HepG2 (cell line): ENCODE data around the gene HLF. TPM values are rescaled to one million over a fixed set of nuclear protein-coding genes. Genes with fewer than 3 reads are reported as not detected.

Source experiments
- ARID5B ChIP-seq: IDR thresholded peaks from 2 replicates; pipeline ENCODE4 v1.4.0; 2020; ENCODE audit warnings: mild to moderate bottlenecking, missing genetic modification reagents
- ASH2L ChIP-seq: fragments of 300-600, 200-600 bp; sonication (generic); IDR thresholded peaks from 2 replicates; pipeline ENCODE4 v1.7.0; 2017; ENCODE audit warnings: low read depth, mild to moderate bottlenecking, moderate library complexity, mixed read lengths, low read length; ENCODE audit not compliant: insufficient read length
- ELF3 ChIP-seq: IDR thresholded peaks from 2 replicates; pipeline ENCODE4 v1.6.1; 2016; ENCODE audit warnings: missing genetic modification reagents, missing compliant biosample characterization
- KAT7 ChIP-seq: IDR thresholded peaks from 2 replicates; pipeline ENCODE4 v1.6.1; 2018; ENCODE audit warnings: borderline replicate concordance, missing compliant biosample characterization
- KAT8 ChIP-seq: IDR thresholded peaks from 2 replicates; pipeline ENCODE4 v1.6.1; 2016; ENCODE audit warnings: missing genetic modification reagents, missing compliant biosample characterization
- RAD21 ChIP-seq: fragments of 450-650 bp; formaldehyde crosslinking; IDR thresholded peaks from 2 replicates; pipeline ENCODE4 v1.5.0; 2020; ENCODE audit warnings: mild to moderate bottlenecking
- RARA ChIP-seq: IDR thresholded peaks from 2 replicates; pipeline ENCODE4 v1.6.1; 2016; ENCODE audit warnings: missing genetic modification reagents, missing compliant biosample characterization
- SOX6 ChIP-seq, 2 experiments: fragments of 450-650 bp in 1 of 2; sonication (generic) in 1 of 2; formaldehyde crosslinking in 1 of 2; IDR thresholded peaks; 2 replicates each; pipeline versions ENCODE4 v1.4.0 to v1.6.1; 2017 to 2020; ENCODE audit warnings: antibody characterized with exemption in 1 of 2, mild to moderate bottlenecking in 1 of 2, missing genetic modification reagents in 1 of 2
- STAG1 ChIP-seq: sonication (generic); formaldehyde crosslinking; IDR thresholded peaks from 2 replicates; pipeline ENCODE4 v1.4.0; 2020; ENCODE audit warnings: missing genetic modification reagents
- ZFP41 ChIP-seq: sonication (generic); formaldehyde crosslinking; IDR thresholded peaks from 2 replicates; pipeline ENCODE4 v1.4.0; 2020; ENCODE audit warnings: mild to moderate bottlenecking, missing genetic modification reagents, borderline replicate concordance
- ZNF205 ChIP-seq: IDR thresholded peaks from 2 replicates; pipeline ENCODE4 v1.6.1; 2018; ENCODE audit warnings: missing biosample characterization, missing genetic modification reagents
- ZNF230 ChIP-seq: sonication (generic); formaldehyde crosslinking; IDR thresholded peaks from 2 replicates; pipeline ENCODE4 v1.4.0; 2020; ENCODE audit warnings: mild to moderate bottlenecking, missing genetic modification reagents
- ZNF260 ChIP-seq: sonication (generic); formaldehyde crosslinking; IDR thresholded peaks from 2 replicates; pipeline ENCODE4 v1.4.0; 2020; ENCODE audit warnings: missing genetic modification reagents, low read depth, mild to moderate bottlenecking, borderline replicate concordance
- ZNF580 ChIP-seq: IDR thresholded peaks from 2 replicates; pipeline ENCODE4 v1.6.1; 2016; ENCODE audit warnings: low read depth, borderline replicate concordance
- ZNF614 ChIP-seq: IDR thresholded peaks from 2 replicates; pipeline ENCODE4 v1.6.1; 2018; ENCODE audit warnings: missing biosample characterization, missing genetic modification reagents, inconsistent platforms, borderline replicate concordance
- polyA plus RNA-seq, 8 experiments: library from polyadenylated mRNA; depleted of rRNA in 3 of 8; stranded (reverse) in 7 of 8; unstranded in 1 of 8; fragments of >200 nt; fragmentation: Illumina TruSeq in 4 of 8; extraction: Trizol in 4 of 8; gene quantifications; 2 replicates each; pipeline versions ENCODE4 v1.2.1 to v1.2.3, GENCODE V29; 2011 to 2016; ENCODE audit warnings: low read depth in 4 of 8, missing spikeins in 1 of 8, mixed read lengths in 1 of 8; ENCODE audit not compliant: insufficient read depth in 1 of 8
- total RNA-seq, 5 experiments: library from RNA; depleted of rRNA; stranded (reverse); fragments of >200 nt; fragmentation: Illumina TruSeq; extraction: Trizol; gene quantifications; 2 replicates each; pipeline ENCODE4 v1.2.3, GENCODE V29; 2016; ENCODE audit warnings: low read depth in 1 of 5
- TF ChIP-seq, protein P1 (sequence below): IDR thresholded peaks from 2 replicates; pipeline ENCODE4 v1.6.1; 2016; ENCODE audit warnings: missing genetic modification reagents, missing compliant biosample characterization
- TF ChIP-seq, protein P2 (sequence below): sonication (generic); formaldehyde crosslinking; IDR thresholded peaks from 2 replicates; pipeline ENCODE4 v1.4.0; 2020; ENCODE audit warnings: missing genetic modification reagents, borderline replicate concordance
- TF ChIP-seq, protein P3 (sequence below): IDR thresholded peaks from 2 replicates; pipeline ENCODE4 v1.6.1; 2016; ENCODE audit warnings: low read depth
- TF ChIP-seq, protein P4 (sequence below): sonication (generic); formaldehyde crosslinking; IDR thresholded peaks from 2 replicates; pipeline ENCODE4 v1.5.0; 2020; ENCODE audit warnings: mild to moderate bottlenecking, missing genetic modification reagents, moderate library complexity

HLF gene
- total and polyA plus RNA-seq, 2 of the 13 experiments (the other 11 are each of a cell fraction or from before 2014, with no cell fraction given), result 202 to 346 TPM

DNA sequence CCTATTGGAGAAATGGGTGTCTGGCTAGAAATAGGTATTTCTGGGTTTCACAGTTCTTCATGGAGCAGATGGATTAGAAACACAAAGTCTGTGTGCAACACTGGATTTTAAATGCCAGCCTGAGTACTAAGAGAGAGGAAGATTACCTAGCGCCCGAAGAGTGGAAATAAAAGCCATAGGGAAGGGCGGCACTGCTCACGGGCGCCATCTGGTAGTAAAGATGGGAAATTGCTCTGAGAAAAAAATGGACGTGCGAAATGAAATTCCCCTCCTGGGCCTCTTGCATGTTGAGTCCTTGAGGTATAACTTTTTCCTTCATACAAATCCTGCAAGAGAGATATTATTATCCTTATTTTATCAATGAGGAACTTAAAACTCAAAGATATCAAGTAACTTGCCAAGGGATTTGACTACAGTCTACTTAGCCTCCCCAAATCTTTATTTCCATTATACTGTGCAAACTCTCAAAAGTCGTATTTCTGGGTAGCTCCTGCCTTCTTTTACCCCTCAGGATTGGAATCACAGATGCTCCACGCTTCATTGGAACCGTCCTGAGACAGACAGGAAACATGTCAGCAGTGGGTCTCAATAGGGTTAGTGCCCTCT is 84.1 kb downstream of the HLF start (continued):
- TF ChIP-seq ARID5B (peak; percentile 60), ZNF205 (CRISPR knock-in tag) (0 out of 2 replicates have a peak, but pooled peaks have one; percentile 47), RARA (peak; percentile 13; the same call in 1 of the 2 replicates), ASH2L (peak; percentile 22), STAG1 (peak; percentile 91), KAT8 (CRISPR knock-in tag) (peak; percentile 48), SOX6 (IDR thresholded peaks at IDR 0.05) (no peak), SOX6 (CRISPR knock-in tag; IDR thresholded peaks at IDR 0.05) (peak; percentile 45; the same call in 1 of the 2 replicates), KAT7 (CRISPR knock-in tag) (0 out of 2 replicates have a peak, but pooled peaks have one; percentile 62), ZFP41 (no peak), ZNF614 (0 out of 2 replicates have a peak, but pooled peaks have one; percentile 54), ZNF260 (CRISPR knock-in tag) (no peak), ELF3 (CRISPR knock-in tag) (0 out of 2 replicates have a peak, but pooled peaks have one; percentile 41), ZNF580 (CRISPR knock-in tag) (0 out of 2 replicates have a peak, but pooled peaks have one; percentile 67), RAD21 (CRISPR knock-in tag) (peak; percentile 84), ZNF230 (CRISPR knock-in tag) (no peak)
- TF ChIP-seq, protein P1, sequence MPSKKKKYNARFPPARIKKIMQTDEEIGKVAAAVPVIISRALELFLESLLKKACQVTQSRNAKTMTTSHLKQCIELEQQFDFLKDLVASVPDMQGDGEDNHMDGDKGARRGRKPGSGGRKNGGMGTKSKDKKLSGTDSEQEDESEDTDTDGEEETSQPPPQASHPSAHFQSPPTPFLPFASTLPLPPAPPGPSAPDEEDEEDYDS (CRISPR knock-in tag), result peak; percentile 20; the same call in 1 of the 2 replicates
- TF ChIP-seq, protein P2, sequence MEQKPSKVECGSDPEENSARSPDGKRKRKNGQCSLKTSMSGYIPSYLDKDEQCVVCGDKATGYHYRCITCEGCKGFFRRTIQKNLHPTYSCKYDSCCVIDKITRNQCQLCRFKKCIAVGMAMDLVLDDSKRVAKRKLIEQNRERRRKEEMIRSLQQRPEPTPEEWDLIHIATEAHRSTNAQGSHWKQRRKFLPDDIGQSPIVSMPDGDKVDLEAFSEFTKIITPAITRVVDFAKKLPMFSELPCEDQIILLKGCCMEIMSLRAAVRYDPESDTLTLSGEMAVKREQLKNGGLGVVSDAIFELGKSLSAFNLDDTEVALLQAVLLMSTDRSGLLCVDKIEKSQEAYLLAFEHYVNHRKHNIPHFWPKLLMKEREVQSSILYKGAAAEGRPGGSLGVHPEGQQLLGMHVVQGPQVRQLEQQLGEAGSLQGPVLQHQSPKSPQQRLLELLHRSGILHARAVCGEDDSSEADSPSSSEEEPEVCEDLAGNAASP (CRISPR knock-in tag), result peak; percentile 56; the same call in 1 of the 2 replicates
- TF ChIP-seq, protein P3, sequence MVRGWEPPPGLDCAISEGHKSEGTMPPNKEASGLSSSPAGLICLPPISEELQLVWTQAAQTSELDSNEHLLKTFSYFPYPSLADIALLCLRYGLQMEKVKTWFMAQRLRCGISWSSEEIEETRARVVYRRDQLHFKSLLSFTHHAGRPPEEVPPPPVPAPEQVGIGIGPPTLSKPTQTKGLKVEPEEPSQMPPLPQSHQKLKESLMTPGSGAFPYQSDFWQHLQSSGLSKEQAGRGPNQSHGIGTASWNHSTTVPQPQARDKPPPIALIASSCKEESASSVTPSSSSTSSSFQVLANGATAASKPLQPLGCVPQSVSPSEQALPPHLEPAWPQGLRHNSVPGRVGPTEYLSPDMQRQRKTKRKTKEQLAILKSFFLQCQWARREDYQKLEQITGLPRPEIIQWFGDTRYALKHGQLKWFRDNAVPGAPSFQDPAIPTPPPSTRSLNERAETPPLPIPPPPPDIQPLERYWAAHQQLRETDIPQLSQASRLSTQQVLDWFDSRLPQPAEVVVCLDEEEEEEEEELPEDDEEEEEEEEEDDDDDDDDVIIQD (CRISPR knock-in tag), result 0 out of 2 replicates have a peak, but pooled peaks have one; percentile 36
- TF ChIP-seq, protein P4, sequence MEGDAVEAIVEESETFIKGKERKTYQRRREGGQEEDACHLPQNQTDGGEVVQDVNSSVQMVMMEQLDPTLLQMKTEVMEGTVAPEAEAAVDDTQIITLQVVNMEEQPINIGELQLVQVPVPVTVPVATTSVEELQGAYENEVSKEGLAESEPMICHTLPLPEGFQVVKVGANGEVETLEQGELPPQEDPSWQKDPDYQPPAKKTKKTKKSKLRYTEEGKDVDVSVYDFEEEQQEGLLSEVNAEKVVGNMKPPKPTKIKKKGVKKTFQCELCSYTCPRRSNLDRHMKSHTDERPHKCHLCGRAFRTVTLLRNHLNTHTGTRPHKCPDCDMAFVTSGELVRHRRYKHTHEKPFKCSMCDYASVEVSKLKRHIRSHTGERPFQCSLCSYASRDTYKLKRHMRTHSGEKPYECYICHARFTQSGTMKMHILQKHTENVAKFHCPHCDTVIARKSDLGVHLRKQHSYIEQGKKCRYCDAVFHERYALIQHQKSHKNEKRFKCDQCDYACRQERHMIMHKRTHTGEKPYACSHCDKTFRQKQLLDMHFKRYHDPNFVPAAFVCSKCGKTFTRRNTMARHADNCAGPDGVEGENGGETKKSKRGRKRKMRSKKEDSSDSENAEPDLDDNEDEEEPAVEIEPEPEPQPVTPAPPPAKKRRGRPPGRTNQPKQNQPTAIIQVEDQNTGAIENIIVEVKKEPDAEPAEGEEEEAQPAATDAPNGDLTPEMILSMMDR (CRISPR knock-in tag), result peak; percentile 90
